GM18517 (cell line): ENCODE measurements around the gene YPEL3.
A peak's percentile ranks its signal among the peaks of the same experiment; 100 is the strongest.

Source experiments
- ATAC-seq: cut with Tn5 transposase; IDR thresholded peaks from one replicate; pipeline ENCODE4 v1.9.1; 2021; ENCODE audit warnings: mild to moderate bottlenecking, moderate library complexity; ENCODE audit not compliant: unreplicated experiment

Gene YPEL3

GRCh38 chr16:30075503-30076275, 20.3 kb downstream of the YPEL3 start, which contains the start of gene PPP4C:
Gene PPP4C, plus strand, starts transcription at chr16:30075994. Its CDS starts 384 bp downstream, at chr16:30076378.
- ATAC-seq, result peak; percentile 62

GRCh38 chr16:30070490-30070889, 25.5 kb downstream of the YPEL3 start:
- no peak for ATAC-seq

- no peak for ATAC-seq
Measured at GRCh38 chr16:30069611-30070462, 26.2 kb downstream of the YPEL3 start.

GRCh38 chr16:30068750-30069610, 27.0 kb downstream of the YPEL3 start:
- no peak for ATAC-seq

GRCh38 chr16:30068333-30068732, 27.7 kb downstream of the YPEL3 start:
- ATAC-seq, result no peak

GRCh38 chr16:30067584-30067916, 28.5 kb downstream of the YPEL3 start:
- no peak for ATAC-seq

GRCh38 chr16:30066761-30067583, 29.0 kb downstream of the YPEL3 start:
- no peak for ATAC-seq

- ATAC-seq, result no peak
Measured at GRCh38 chr16:30065943-30066760, 29.9 kb downstream of the YPEL3 start.

- ATAC-seq, result peak; percentile 65
Measured at GRCh38 chr16:30065102-30065942, 30.7 kb downstream of the YPEL3 start, which contains the start of gene ALDOA. Gene ALDOA, plus strand, starts transcription at chr16:30065760. Its CDS starts 1,138 bp downstream, at chr16:30066898.

- no peak for ATAC-seq
Measured at GRCh38 chr16:30064729-30065101, 31.3 kb downstream of the YPEL3 start.

- no peak for ATAC-seq
Measured at GRCh38 chr16:30063893-30064728, 31.9 kb downstream of the YPEL3 start.

- ATAC-seq, result no peak
Measured at GRCh38 chr16:30063278-30063892, 32.6 kb downstream of the YPEL3 start.

GRCh38 chr16:30060836-30061554, 35.0 kb downstream of the YPEL3 start:
- ATAC-seq, result no peak

GRCh38 chr16:30060346-30060745, 35.7 kb downstream of the YPEL3 start:
- no peak for ATAC-seq

- no peak for ATAC-seq
Measured at GRCh38 chr16:30054959-30055553, 41.0 kb downstream of the YPEL3 start.

- no peak for ATAC-seq
Measured at GRCh38 chr16:30054451-30054850, 41.6 kb downstream of the YPEL3 start.
